PFSK-1 (cell line): ENCODE data around the gene GRK5.

Experiments
- FOXP2 ChIP-seq: optimal IDR thresholded peaks from 2 replicates; pipeline ENCODE3; 2011; ENCODE audit warnings: borderline replicate concordance, control low read depth, inconsistent platforms; ENCODE audit not compliant: insufficient read depth; ENCODE audit errors: extremely low read length, extremely low read depth
- POLR2AphosphoS5 ChIP-seq: IDR thresholded peaks from 2 replicates; pipeline ENCODE4 v1.6.1; 2012; ENCODE audit warnings: low read depth, mild to moderate bottlenecking, control low read depth, low read length, moderate library complexity
- SIN3A ChIP-seq: IDR thresholded peaks from 2 replicates; pipeline ENCODE4 v1.6.1; 2012; ENCODE audit warnings: mild to moderate bottlenecking, low read length, moderate library complexity, borderline replicate concordance; ENCODE audit not compliant: insufficient read depth
- TAF1 ChIP-seq: IDR thresholded peaks from 2 replicates; pipeline ENCODE4 v1.6.1; 2012; ENCODE audit warnings: low read length, control low read depth, borderline replicate concordance; ENCODE audit not compliant: insufficient read depth
- TF ChIP-seq, protein P1 (sequence below), 2 experiments: IDR thresholded peaks; 2 replicates each; pipeline versions ENCODE4 v1.6.1 to v1.8.0; 2011 to 2012; ENCODE audit warnings: low read depth in 2 of 2, low read length in 2 of 2, control low read depth in 1 of 2, inconsistent platforms in 1 of 2, mild to moderate bottlenecking in 1 of 2, moderate library complexity in 1 of 2; ENCODE audit not compliant: insufficient read depth in 1 of 2

GRK5 gene

DNA sequence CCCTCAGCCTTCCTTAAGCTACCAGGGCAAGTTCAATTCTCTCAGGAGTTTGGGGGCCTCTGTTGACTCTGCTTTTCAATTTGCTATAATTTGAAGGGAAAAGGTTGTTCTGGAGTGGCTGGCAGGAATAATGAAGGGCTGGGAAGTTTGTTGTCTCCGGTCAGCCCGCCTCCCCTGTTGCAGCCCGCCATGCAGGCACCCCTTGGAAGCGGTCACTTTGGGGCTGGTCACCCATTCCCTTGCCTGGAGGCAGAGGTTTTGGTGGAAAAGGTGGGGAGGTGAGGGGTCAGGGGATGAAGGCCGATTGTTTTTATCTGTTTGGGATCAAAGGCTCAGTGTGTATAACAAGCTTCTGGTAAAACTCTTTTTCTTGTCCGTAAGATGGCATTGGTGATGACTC, 79.1 kb downstream of the GRK5 start:
- TF ChIP-seq, protein P1, sequence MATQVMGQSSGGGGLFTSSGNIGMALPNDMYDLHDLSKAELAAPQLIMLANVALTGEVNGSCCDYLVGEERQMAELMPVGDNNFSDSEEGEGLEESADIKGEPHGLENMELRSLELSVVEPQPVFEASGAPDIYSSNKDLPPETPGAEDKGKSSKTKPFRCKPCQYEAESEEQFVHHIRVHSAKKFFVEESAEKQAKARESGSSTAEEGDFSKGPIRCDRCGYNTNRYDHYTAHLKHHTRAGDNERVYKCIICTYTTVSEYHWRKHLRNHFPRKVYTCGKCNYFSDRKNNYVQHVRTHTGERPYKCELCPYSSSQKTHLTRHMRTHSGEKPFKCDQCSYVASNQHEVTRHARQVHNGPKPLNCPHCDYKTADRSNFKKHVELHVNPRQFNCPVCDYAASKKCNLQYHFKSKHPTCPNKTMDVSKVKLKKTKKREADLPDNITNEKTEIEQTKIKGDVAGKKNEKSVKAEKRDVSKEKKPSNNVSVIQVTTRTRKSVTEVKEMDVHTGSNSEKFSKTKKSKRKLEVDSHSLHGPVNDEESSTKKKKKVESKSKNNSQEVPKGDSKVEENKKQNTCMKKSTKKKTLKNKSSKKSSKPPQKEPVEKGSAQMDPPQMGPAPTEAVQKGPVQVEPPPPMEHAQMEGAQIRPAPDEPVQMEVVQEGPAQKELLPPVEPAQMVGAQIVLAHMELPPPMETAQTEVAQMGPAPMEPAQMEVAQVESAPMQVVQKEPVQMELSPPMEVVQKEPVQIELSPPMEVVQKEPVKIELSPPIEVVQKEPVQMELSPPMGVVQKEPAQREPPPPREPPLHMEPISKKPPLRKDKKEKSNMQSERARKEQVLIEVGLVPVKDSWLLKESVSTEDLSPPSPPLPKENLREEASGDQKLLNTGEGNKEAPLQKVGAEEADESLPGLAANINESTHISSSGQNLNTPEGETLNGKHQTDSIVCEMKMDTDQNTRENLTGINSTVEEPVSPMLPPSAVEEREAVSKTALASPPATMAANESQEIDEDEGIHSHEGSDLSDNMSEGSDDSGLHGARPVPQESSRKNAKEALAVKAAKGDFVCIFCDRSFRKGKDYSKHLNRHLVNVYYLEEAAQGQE (IDR thresholded peaks at IDR 0.05; ENCODE audit: insufficient read depth in 1 of 2, low read depth in 2 of 2, low read length in 2 of 2) = no peak
- TF ChIP-seq TAF1 = no peak
- no peak for TF ChIP-seq FOXP2
- TF ChIP-seq SIN3A = no peak
- no peak for TF ChIP-seq POLR2AphosphoS5

- no peak for TF ChIP-seq SIN3A
- no peak for TF ChIP-seq FOXP2
- no peak for TF ChIP-seq TAF1
- TF ChIP-seq, protein P1 (IDR thresholded peaks at IDR 0.05; ENCODE audit: insufficient read depth in 1 of 2, low read depth in 2 of 2, low read length in 2 of 2) = no peak
- no peak for TF ChIP-seq POLR2AphosphoS5
Measured at GRCh38 chr10:119286983-119287633, 79.7 kb downstream of the GRK5 start.

- TF ChIP-seq, protein P1 (IDR thresholded peaks at IDR 0.05; ENCODE audit: insufficient read depth in 1 of 2, low read depth in 2 of 2, low read length in 2 of 2) = no peak
- TF ChIP-seq FOXP2 (no peak), SIN3A (no peak), POLR2AphosphoS5 (no peak), TAF1 (no peak)
Measured at GRCh38 chr10:119288574-119289001, 81.2 kb downstream of the GRK5 start.

DNA sequence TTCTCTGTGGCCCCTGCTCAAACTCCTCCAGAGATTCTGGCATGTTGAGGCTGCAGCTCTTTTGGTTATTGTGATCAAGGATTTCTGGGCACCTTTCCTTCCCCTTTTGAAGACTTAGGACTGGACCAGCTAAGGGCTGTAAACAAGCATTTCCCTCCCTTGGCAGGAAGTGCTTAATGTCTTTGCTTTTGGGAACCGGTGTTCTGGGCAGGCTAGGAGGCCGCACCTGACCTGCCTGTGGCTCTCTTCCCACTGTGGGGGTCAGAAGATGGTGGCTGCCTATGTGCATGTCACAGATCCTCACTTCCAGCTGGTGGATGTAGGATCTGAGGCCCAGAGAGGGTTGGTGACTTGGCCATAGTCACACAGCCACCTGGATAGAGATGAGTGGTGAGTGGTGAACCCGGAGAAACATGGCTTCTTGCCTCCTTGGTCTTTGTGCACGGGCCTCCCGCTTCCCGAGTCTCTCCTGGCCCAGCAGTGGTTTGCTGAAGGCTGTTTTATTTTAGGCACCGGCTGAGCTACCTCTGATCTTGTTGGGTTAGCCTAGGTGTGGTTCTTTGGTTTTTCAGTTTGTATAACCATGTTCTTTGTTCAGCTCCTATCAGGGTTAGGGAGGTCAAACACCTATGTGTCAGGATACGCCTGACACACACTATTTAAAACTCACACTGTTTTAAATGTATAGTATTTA, 82.0 kb downstream of the GRK5 start:
- no peak for TF ChIP-seq SIN3A
- TF ChIP-seq TAF1 = no peak
- no peak for TF ChIP-seq FOXP2
- TF ChIP-seq, protein P1 (IDR thresholded peaks at IDR 0.05; ENCODE audit: insufficient read depth in 1 of 2, low read depth in 2 of 2, low read length in 2 of 2) = no peak
- no peak for TF ChIP-seq POLR2AphosphoS5
